Neural progenitor cell (in vitro differentiated cells): ENCODE data around the gene CD248. TPM values are rescaled to one million over a fixed set of nuclear protein-coding genes. Genes with fewer than 3 reads are reported as not detected.

Experiments used
- DNase-seq: peaks from one replicate; pipeline ENCODE4 v3.0.0-alpha.2; 2016; ENCODE audit warnings: low spot score
- H2AFZ ChIP-seq: fragments of 200-600 bp; sonication (generic); replicated peaks from 2 replicates; pipeline ENCODE4 v1.6.1; 2016; ENCODE audit warnings: antibody characterized with exemption
- H3F3A ChIP-seq: fragments of 200-600 bp; sonication (generic); 2 replicates; pipeline ENCODE4 v1.6.1; 2016; ENCODE audit warnings: antibody characterized with exemption, low read depth
- H3K27ac ChIP-seq: fragments of 200-600 bp; sonication (generic); 2 replicates; pipeline ENCODE4 v1.5.1; 2016; ENCODE audit warnings: mild to moderate bottlenecking
- H3K27me3 ChIP-seq: fragments of 200-600 bp; sonication (generic); 2 replicates; pipeline ENCODE4 v1.6.1; 2016; ENCODE audit warnings: mild to moderate bottlenecking, moderate library complexity
- H3K36me3 ChIP-seq: fragments of 200-600 bp; sonication (generic); 2 replicates; pipeline ENCODE4 v1.5.1; 2016
- H3K4me1 ChIP-seq: fragments of 200-600 bp; sonication (generic); 2 replicates; pipeline ENCODE4 v1.6.1; 2016; ENCODE audit warnings: mixed run types
- H3K4me2 ChIP-seq: fragments of 200-600 bp; sonication (generic); 2 replicates; pipeline ENCODE4 v1.6.1; 2016
- H3K4me3 ChIP-seq: fragments of 200-600 bp; sonication (generic); 2 replicates; pipeline ENCODE4 v1.5.1; 2016
- H3K79me2 ChIP-seq: fragments of 200-600 bp; sonication (generic); 2 replicates; pipeline ENCODE4 v1.6.1; 2016; ENCODE audit warnings: low read depth
- H3K9ac ChIP-seq: fragments of 200-600 bp; sonication (generic); 2 replicates; pipeline ENCODE4 v1.6.1; 2016
- H3K9me3 ChIP-seq: fragments of 200-600 bp; sonication (generic); 2 replicates; pipeline ENCODE4 v1.5.1; 2016; ENCODE audit warnings: low read depth
- H4K20me1 ChIP-seq: fragments of 200-600 bp; sonication (generic); 2 replicates; pipeline ENCODE4 v1.6.1; 2016; ENCODE audit warnings: low read depth
- H3K27ac Mint-ChIP-seq: 3 replicates; pipeline ENCODE4 v1.8.0; 2021; ENCODE audit warnings: mixed read lengths
- H3K27me3 Mint-ChIP-seq: 2 replicates; pipeline ENCODE4 v1.8.0; 2022; ENCODE audit warnings: low read depth, mild to moderate bottlenecking, inconsistent platforms, moderate library complexity, mixed read lengths; ENCODE audit not compliant: insufficient read depth
- H3K36me3 Mint-ChIP-seq: 3 replicates; pipeline ENCODE4 v1.8.0; 2021; ENCODE audit warnings: mixed read lengths
- H3K4me1 Mint-ChIP-seq: 3 replicates; pipeline ENCODE4 v1.8.0; 2021; ENCODE audit warnings: mixed read lengths
- H3K4me3 Mint-ChIP-seq: 3 replicates; pipeline ENCODE4 v1.8.0; 2021; ENCODE audit warnings: mild to moderate bottlenecking, moderate library complexity, mixed read lengths
- H3K9me3 Mint-ChIP-seq: 3 replicates; pipeline ENCODE4 v1.8.0; 2020; ENCODE audit warnings: mixed read lengths
- CTCF ChIP-seq: fragments of 200-600 bp; sonication (generic); IDR thresholded peaks from 2 replicates; pipeline ENCODE4 v1.5.1; 2017; ENCODE audit warnings: antibody characterized with exemption, mild to moderate bottlenecking
- EZH2 ChIP-seq: fragments of 200-600 bp; sonication (generic); IDR thresholded peaks from 2 replicates; pipeline ENCODE4 v1.6.1; 2017; ENCODE audit warnings: antibody characterized with exemption, mild to moderate bottlenecking, moderate library complexity
- EZH2phosphoT487 ChIP-seq: fragments of 200-600 bp; sonication (generic); IDR thresholded peaks from 2 replicates; pipeline ENCODE4 v1.6.1; 2017; ENCODE audit warnings: antibody characterized with exemption
- total RNA-seq: library from RNA; depleted of rRNA; stranded (reverse); fragments of >200 nt; gene quantifications from 2 replicates; pipeline ENCODE4 v1.2.3, GENCODE V29; 2015; ENCODE audit warnings: low replicate concordance

Gene CD248
- total RNA-seq, 1 donor from 2014 or later = 0.62 TPM

- Histone ChIP-seq H3K4me3 (no peak overlapping the region), H3F3A (peaks cover 41% of the 10 kb centered on the region), H3K9ac (no peak overlapping the region), H3K9me3 (no peaks in the 10 kb centered on the region), H3K4me1 (peaks cover 24% of the 10 kb centered on the region), H2AFZ (no peak overlapping the region), H3K79me2 (peaks cover 30% of the 10 kb centered on the region), H3K27me3 (no peaks in the 10 kb centered on the region), H3K4me2 (no peak overlapping the region), H3K36me3 (no peaks in the 10 kb centered on the region), H4K20me1 (peaks cover 18% of the 10 kb centered on the region), H3K27ac (no peak overlapping the region)
- H3K36me3 Mint-ChIP-seq = no peaks in the 10 kb centered on the region
- no peaks in the 10 kb centered on the region for H3K9me3 Mint-ChIP-seq
- H3K27me3 Mint-ChIP-seq = peaks cover 11% of the 10 kb centered on the region
- no peak for TF ChIP-seq EZH2
- no peak for TF ChIP-seq EZH2phosphoT487
- no peak for TF ChIP-seq CTCF
- H3K27ac Mint-ChIP-seq = no peak overlapping the region
- DNase-seq = no peak
- H3K4me1 Mint-ChIP-seq = peaks cover 45% of the 10 kb centered on the region
- H3K4me3 Mint-ChIP-seq = peak overlapping the region; percentile 38
These were observed 24.8 kb upstream of the CD248 start for GRCh38 chr11:66341502-66342126.

- no peaks in the 10 kb centered on the region for H3K9me3 Mint-ChIP-seq
- peaks cover 23% of the 10 kb centered on the region for H3K4me1 ChIP-seq
- peaks cover 10% of the 10 kb centered on the region for H3K27me3 Mint-ChIP-seq
- peaks cover 35% of the 10 kb centered on the region for H3F3A ChIP-seq
- TF ChIP-seq EZH2phosphoT487 (no peak), EZH2 (no peak), CTCF (no peak)
- no peak for DNase-seq
- H3K4me1 Mint-ChIP-seq = peaks cover 43% of the 10 kb centered on the region
- H3K36me3 Mint-ChIP-seq = no peaks in the 10 kb centered on the region
- peaks cover 23% of the 10 kb centered on the region for H3K79me2 ChIP-seq
- H3K4me3 ChIP-seq = no peak overlapping the region
- H3K27me3 ChIP-seq = no peaks in the 10 kb centered on the region
- H3K9ac ChIP-seq = no peak overlapping the region
- H3K4me3 Mint-ChIP-seq = no peak overlapping the region
- H3K9me3 ChIP-seq = no peaks in the 10 kb centered on the region
- H3K27ac ChIP-seq = no peak overlapping the region
- H3K27ac Mint-ChIP-seq = no peak overlapping the region
- H3K4me2 ChIP-seq = no peak overlapping the region
- no peaks in the 10 kb centered on the region for H3K36me3 ChIP-seq
- H2AFZ ChIP-seq = no peak overlapping the region
- H4K20me1 ChIP-seq = peaks cover 18% of the 10 kb centered on the region
These were observed 24.0 kb upstream of the CD248 start for GRCh38 chr11:66340596-66341501.

GRCh38 chr11:66339686-66340483, 23.0 kb upstream of the CD248 start:
- no peak for DNase-seq
- TF ChIP-seq CTCF (no peak), EZH2 (no peak), EZH2phosphoT487 (no peak)
- H3K4me1 ChIP-seq = peaks cover 20% of the 10 kb centered on the region
- peaks cover 10% of the 10 kb centered on the region for H3K27me3 Mint-ChIP-seq
- no peaks in the 10 kb centered on the region for H3K9me3 Mint-ChIP-seq
- H3K27ac Mint-ChIP-seq = no peak overlapping the region
- no peaks in the 10 kb centered on the region for H3K36me3 ChIP-seq
- H3K4me1 Mint-ChIP-seq = peaks cover 42% of the 10 kb centered on the region
- peaks cover 27% of the 10 kb centered on the region for H3F3A ChIP-seq
- H3K4me3 Mint-ChIP-seq = no peak overlapping the region
- no peak overlapping the region for H3K4me3 ChIP-seq
- H2AFZ ChIP-seq = no peak overlapping the region
- H3K27ac ChIP-seq = no peak overlapping the region
- peaks cover 5% of the 10 kb centered on the region for H3K27me3 ChIP-seq
- no peaks in the 10 kb centered on the region for H3K9me3 ChIP-seq
- peaks cover 18% of the 10 kb centered on the region for H4K20me1 ChIP-seq
- no peak overlapping the region for H3K4me2 ChIP-seq
- no peak overlapping the region for H3K9ac ChIP-seq
- H3K79me2 ChIP-seq = peaks cover 18% of the 10 kb centered on the region
- no peaks in the 10 kb centered on the region for H3K36me3 Mint-ChIP-seq
